GM06990 (cell line): ENCODE measurements around the gene LRMDA.

Source experiments
- DNase-seq: peaks from one replicate; pipeline ENCODE4 v3.0.0-alpha.2; 2011; ENCODE audit not compliant: insufficient read length; ENCODE audit errors: extremely low read depth
- H3K27me3 ChIP-seq: replicated peaks from 2 replicates; pipeline ENCODE4 v1.6.0; 2011; ENCODE audit warnings: low read length; ENCODE audit not compliant: control insufficient read depth, insufficient read depth
- H3K36me3 ChIP-seq: 2 replicates; pipeline ENCODE4 v1.5.1; 2011; ENCODE audit warnings: low read length; ENCODE audit not compliant: control insufficient read depth, insufficient read depth
- H3K4me3 ChIP-seq: replicated peaks from 2 replicates; pipeline ENCODE4 v1.5.1; 2011; ENCODE audit warnings: low read depth, mild to moderate bottlenecking, control low read depth, low read length
- TF ChIP-seq, protein P1 (sequence below): IDR thresholded peaks from 2 replicates; pipeline ENCODE4 v1.5.1; 2011; ENCODE audit warnings: low read length, control low read depth, mild to moderate bottlenecking, inconsistent platforms; ENCODE audit not compliant: insufficient read depth, poor library complexity, severe bottlenecking

The LRMDA gene

DNA sequence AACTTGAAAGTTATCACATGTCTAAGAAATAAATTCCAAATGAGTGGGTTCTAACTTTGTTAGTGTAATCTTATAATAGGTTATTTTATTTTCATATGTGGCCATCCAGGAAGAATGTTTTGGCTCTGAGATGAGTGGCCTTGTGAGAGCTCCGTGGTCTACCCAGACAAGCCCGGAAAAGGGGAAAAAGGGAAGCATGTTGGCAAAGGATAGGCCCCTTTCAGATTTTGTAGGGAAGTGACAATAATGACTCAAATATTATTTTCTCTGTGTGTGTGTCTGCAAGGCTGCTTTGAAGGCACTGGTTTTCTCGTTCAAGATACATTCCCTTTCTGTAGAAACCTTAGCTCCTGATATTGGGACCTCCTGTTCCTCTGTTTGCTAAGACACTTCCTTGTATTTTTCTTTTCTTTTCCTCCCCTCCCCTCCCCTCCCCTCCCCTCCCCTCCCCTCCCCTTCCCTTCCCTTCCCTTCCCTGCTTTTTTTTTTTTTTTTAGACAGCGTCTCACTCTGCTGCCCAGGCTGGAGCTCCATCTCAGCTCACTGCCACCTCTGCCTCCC is 240.8 kb downstream of the LRMDA start:
- no peak overlapping the region for H3K4me3 ChIP-seq
- TF ChIP-seq, protein P1, sequence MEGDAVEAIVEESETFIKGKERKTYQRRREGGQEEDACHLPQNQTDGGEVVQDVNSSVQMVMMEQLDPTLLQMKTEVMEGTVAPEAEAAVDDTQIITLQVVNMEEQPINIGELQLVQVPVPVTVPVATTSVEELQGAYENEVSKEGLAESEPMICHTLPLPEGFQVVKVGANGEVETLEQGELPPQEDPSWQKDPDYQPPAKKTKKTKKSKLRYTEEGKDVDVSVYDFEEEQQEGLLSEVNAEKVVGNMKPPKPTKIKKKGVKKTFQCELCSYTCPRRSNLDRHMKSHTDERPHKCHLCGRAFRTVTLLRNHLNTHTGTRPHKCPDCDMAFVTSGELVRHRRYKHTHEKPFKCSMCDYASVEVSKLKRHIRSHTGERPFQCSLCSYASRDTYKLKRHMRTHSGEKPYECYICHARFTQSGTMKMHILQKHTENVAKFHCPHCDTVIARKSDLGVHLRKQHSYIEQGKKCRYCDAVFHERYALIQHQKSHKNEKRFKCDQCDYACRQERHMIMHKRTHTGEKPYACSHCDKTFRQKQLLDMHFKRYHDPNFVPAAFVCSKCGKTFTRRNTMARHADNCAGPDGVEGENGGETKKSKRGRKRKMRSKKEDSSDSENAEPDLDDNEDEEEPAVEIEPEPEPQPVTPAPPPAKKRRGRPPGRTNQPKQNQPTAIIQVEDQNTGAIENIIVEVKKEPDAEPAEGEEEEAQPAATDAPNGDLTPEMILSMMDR, result no peak
- H3K36me3 ChIP-seq, result no peaks in the 10 kb centered on the region
- H3K27me3 ChIP-seq, result no peaks in the 10 kb centered on the region
- DNase-seq, result no peak

DNA sequence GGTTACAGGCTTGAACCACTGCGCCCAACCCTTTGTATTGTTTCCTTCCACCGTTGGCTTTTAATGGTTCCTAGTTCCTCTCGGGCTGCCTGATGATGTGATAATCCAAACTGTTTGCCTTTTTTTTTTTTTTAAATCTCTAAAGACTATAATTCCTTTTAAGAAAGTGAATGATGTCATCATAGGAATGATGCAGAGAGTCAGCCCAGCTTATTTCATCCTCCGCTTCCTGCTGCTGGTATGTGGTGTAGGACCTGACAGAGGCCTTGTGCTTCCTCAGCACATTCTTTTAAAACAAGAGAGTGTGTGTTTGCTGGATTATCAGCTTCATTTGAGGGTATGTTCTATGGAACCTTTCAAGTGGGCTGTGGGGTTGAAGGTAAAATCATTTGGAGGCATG is 241.4 kb downstream of the LRMDA start:
- TF ChIP-seq, protein P1, result no peak

DNA sequence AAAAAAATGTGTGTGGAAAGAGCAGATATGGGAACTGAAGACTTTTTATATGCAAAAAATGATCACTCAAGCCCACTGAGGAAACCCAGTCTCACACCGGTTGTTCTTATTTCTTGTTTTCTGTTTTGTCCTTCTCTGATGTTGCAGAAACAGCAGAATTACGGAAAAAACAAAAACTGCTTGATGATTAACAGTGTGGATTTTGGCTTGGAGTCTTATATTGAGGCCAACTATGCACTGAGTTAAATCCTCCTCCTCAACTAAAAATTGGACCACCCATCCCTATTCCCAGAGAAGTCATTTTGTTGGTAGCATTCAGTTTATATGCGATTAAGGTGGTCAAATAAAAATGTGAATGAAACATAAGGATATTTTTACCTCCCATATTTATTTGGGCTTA is 246.1 kb downstream of the LRMDA start:
- TF ChIP-seq, protein P1, result no peak
- no peak for DNase-seq
- Histone ChIP-seq H3K36me3 (no peaks in the 10 kb centered on the region), H3K4me3 (no peak overlapping the region), H3K27me3 (no peaks in the 10 kb centered on the region; the same call in 1 of the 2 replicates)

More for the DNA sequence above, 241.4 kb downstream of the LRMDA start:
- no peak for DNase-seq
- H3K36me3 ChIP-seq, result no peaks in the 10 kb centered on the region
- no peaks in the 10 kb centered on the region for H3K27me3 ChIP-seq
- H3K4me3 ChIP-seq, result no peak overlapping the region

DNA sequence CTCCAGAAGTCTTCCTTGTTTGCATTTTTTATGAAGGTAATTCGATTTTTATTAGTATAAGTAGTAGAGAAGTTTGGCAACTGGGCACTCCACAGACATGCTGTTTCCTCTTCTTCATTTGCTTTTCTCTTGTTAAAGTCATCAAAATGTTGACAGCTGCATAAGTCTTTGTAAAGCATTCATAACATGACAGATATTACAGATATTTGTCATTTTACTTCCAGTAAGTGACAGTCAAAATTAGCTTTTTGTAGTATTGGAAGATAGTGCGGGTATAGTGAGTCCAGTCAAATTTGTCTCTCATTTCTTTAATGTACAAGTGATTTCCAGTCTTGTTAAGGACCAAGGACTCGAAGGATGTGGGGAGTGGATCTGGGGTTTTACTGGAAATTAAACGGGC is 247.1 kb downstream of the LRMDA start:
- no peaks in the 10 kb centered on the region; the same call in 1 of the 2 replicates for H3K27me3 ChIP-seq
- TF ChIP-seq, protein P1, result no peak
- no peak overlapping the region for H3K4me3 ChIP-seq
- H3K36me3 ChIP-seq, result no peaks in the 10 kb centered on the region
- no peak for DNase-seq

DNA sequence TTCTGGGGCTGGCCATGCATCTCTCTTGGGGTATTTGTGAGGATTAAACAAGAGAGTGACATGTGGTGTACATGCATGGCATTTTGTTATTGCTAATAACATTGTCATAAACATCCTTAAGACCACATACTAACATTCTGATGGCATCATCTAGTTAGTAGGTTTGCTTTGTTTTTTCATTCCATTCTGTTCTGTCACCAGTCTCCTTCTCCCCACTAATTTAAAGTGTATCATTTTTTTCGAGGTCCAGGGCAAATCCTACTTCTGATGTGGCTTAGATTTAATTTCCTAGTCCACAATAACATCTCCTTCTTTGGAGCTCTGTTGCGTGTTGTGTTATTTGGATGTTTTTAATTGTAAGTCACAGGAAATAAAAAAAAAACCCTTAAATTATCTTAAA is 248.1 kb downstream of the LRMDA start:
- Histone ChIP-seq H3K36me3 (no peaks in the 10 kb centered on the region), H3K4me3 (no peak overlapping the region), H3K27me3 (no peaks in the 10 kb centered on the region; the same call in 1 of the 2 replicates)
- TF ChIP-seq, protein P1, result no peak
- DNase-seq, result no peak

DNA sequence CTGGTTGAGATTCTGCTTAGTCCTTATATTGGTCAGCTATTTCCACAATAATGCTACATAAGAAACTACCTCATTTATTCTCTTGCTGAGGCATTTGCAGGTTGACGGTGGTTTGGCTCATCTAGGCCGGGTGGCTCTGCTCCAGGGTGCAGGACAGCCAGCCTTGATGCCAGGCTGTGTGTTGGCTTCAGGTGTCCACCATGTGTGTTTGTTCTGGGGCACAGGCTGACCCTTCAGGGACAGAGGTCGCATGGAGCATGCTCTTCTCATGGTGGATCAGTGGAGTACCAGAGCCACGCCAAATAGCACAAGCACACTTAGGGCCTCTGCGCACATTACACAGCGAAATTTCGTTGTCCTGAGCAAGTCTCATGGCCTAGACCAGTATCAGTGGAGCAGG is 249.9 kb downstream of the LRMDA start:
- Histone ChIP-seq H3K27me3 (no peaks in the 10 kb centered on the region; the same call in 1 of the 2 replicates), H3K36me3 (no peaks in the 10 kb centered on the region), H3K4me3 (no peak overlapping the region)
- TF ChIP-seq, protein P1, result no peak
- no peak for DNase-seq
